ENCODE measurements around the gene AHSG. TPM values are rescaled to one million over a fixed set of nuclear protein-coding genes. Genes with fewer than 3 reads are reported as not detected.

AHSG gene
- total RNA-seq, 1 donor from 2014 or later = not detected

DNA sequence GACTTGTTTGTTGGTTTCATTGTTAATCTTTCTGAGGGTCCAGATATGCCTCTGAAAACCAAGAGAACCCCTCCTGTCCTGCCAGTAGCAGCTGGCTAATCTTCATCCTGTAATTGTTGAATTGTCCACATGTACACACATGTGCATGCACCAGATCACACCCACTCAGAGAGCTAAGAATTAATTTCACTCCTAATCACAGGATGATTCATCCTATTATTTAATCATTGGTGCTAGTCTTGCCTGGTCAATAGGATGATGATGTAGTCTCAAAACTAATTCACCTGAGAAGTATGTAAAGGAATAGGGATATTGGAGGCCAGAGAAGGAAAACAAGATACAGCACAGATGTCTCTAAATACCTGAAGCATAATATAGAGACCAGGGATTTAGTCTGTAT is 7.8 kb upstream of the AHSG start:
- H4K20me1 ChIP-seq (ENCODE audit: insufficient read depth, low read length) = no peaks in the 10 kb centered on the region
- Mint-ChIP-seq H3K4me3 (ENCODE audit: unreplicated experiment) (no peak overlapping the region), H3K36me3 (ENCODE audit: low read depth, unreplicated experiment) (no peaks in the 10 kb centered on the region), H3K4me1 (ENCODE audit: low read depth, unreplicated experiment) (no peaks in the 10 kb centered on the region), H3K27me3 (ENCODE audit: low read depth, unreplicated experiment) (peaks cover 12% of the 10 kb centered on the region), H3K27ac (ENCODE audit: unreplicated experiment) (no peak overlapping the region), H3K9me3 (ENCODE audit: unreplicated experiment) (no peaks in the 10 kb centered on the region)
- TF ChIP-seq, protein P1, sequence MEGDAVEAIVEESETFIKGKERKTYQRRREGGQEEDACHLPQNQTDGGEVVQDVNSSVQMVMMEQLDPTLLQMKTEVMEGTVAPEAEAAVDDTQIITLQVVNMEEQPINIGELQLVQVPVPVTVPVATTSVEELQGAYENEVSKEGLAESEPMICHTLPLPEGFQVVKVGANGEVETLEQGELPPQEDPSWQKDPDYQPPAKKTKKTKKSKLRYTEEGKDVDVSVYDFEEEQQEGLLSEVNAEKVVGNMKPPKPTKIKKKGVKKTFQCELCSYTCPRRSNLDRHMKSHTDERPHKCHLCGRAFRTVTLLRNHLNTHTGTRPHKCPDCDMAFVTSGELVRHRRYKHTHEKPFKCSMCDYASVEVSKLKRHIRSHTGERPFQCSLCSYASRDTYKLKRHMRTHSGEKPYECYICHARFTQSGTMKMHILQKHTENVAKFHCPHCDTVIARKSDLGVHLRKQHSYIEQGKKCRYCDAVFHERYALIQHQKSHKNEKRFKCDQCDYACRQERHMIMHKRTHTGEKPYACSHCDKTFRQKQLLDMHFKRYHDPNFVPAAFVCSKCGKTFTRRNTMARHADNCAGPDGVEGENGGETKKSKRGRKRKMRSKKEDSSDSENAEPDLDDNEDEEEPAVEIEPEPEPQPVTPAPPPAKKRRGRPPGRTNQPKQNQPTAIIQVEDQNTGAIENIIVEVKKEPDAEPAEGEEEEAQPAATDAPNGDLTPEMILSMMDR (IDR thresholded peaks at IDR 0.05; ENCODE audit: insufficient read depth, low read depth, low read length) = no peak
- no peak for TF ChIP-seq EZH2 (IDR thresholded peaks at IDR 0.05; ENCODE audit: insufficient read depth, low read length)
- no peak for DNase-seq (ENCODE audit: low read depth)
- H3K27ac ChIP-seq (ENCODE audit: low read depth, low read length) = no peak overlapping the region
- no peak overlapping the region for H2AFZ ChIP-seq (ENCODE audit: low read depth, low read length)
- H3K36me3 ChIP-seq (ENCODE audit: insufficient read depth, low read length) = no peaks in the 10 kb centered on the region
- peaks cover 2% of the 10 kb centered on the region for H3K27me3 ChIP-seq (ENCODE audit: insufficient read depth, low read length)
- H3K4me1 ChIP-seq (ENCODE audit: insufficient read depth, low read length) = no peaks in the 10 kb centered on the region
- H3K9ac ChIP-seq (ENCODE audit: low read length) = no peak overlapping the region
- no peaks in the 10 kb centered on the region for H3K79me2 ChIP-seq (ENCODE audit: insufficient read depth, low read length)
- no peaks in the 10 kb centered on the region for H3K9me3 ChIP-seq (ENCODE audit: insufficient read depth, low read depth, low read length)
- H3K4me2 ChIP-seq (ENCODE audit: low read length) = no peak overlapping the region
- FAIRE-seq = no peak
- H3K4me3 ChIP-seq (ENCODE audit: insufficient read depth, low read depth, low read length) = no peak overlapping the region

DNA sequence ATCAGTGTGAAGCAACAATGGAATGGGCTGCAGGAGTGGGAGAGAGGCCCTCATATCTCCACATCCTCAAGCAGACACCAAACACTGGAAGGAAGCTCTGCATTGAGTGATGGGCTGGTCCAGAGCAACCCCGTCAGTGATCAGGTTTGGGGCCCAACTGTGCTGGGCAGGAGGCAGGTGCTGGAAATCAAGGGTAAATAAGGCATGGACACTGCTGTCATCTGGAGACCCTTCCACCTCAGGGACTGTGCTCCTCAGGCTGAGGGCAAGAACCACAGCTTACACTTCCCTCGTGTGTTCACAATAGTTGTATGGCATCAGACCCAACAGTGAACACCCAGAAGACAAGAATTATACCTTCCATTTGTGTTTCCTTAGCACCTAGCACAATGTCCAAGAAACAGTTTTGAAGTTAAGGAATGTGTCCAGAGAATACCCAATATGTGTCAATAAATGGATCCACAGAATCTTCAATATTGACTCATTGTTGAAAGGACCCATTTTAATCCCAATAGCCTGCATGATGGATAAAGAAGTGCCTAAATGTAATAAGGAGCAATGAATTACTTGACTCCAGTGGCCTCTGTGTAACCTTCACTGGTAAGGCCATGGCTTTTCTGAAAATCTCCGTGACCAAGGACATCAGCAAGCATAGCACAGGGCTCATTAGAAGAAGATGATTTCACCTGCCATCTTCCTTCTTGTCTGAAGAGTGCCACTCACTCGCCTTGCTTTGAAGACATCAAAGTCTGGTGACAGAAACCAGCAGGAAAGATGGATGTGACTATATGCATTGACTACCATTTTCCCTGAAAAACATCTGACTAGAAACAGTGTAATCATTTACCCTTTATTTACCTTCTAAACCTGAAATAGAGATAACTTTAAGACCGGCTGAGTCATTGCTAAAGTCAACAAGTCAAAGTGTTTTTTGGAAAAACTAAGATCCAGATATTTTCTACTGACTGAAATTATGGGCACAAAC is 7.0 kb upstream of the AHSG start:
- no peaks in the 10 kb centered on the region for H3K9me3 Mint-ChIP-seq (ENCODE audit: unreplicated experiment)

More for the DNA sequence above, 7.0 kb upstream of the AHSG start:
- Histone ChIP-seq H2AFZ (ENCODE audit: low read depth, low read length) (no peak overlapping the region), H3K27ac (ENCODE audit: low read depth, low read length) (no peak overlapping the region), H3K79me2 (ENCODE audit: insufficient read depth, low read length) (no peaks in the 10 kb centered on the region), H3K9me3 (ENCODE audit: insufficient read depth, low read depth, low read length) (no peaks in the 10 kb centered on the region), H3K27me3 (ENCODE audit: insufficient read depth, low read length) (peaks cover 2% of the 10 kb centered on the region), H3K9ac (ENCODE audit: low read length) (no peak overlapping the region), H4K20me1 (ENCODE audit: insufficient read depth, low read length) (no peaks in the 10 kb centered on the region), H3K36me3 (ENCODE audit: insufficient read depth, low read length) (no peaks in the 10 kb centered on the region), H3K4me2 (ENCODE audit: low read length) (no peak overlapping the region), H3K4me1 (ENCODE audit: insufficient read depth, low read length) (no peaks in the 10 kb centered on the region), H3K4me3 (ENCODE audit: insufficient read depth, low read depth, low read length) (no peak overlapping the region)
- no peaks in the 10 kb centered on the region for H3K36me3 Mint-ChIP-seq (ENCODE audit: low read depth, unreplicated experiment)
- H3K27me3 Mint-ChIP-seq (ENCODE audit: low read depth, unreplicated experiment) = peaks cover 12% of the 10 kb centered on the region
- no peak for TF ChIP-seq EZH2 (IDR thresholded peaks at IDR 0.05; ENCODE audit: insufficient read depth, low read length)
- TF ChIP-seq, protein P1 (IDR thresholded peaks at IDR 0.05; ENCODE audit: insufficient read depth, low read depth, low read length) = no peak
- DNase-seq (ENCODE audit: low read depth) = no peak
- no peak overlapping the region for H3K4me3 Mint-ChIP-seq (ENCODE audit: unreplicated experiment)
- H3K4me1 Mint-ChIP-seq (ENCODE audit: low read depth, unreplicated experiment) = no peaks in the 10 kb centered on the region
- no peak overlapping the region for H3K27ac Mint-ChIP-seq (ENCODE audit: unreplicated experiment)
- no peak for FAIRE-seq

Data from astrocyte (in vitro differentiated cells and primary cell).